Measurements from ENCODE around the gene SLC38A11. TPM values are rescaled to one million over a fixed set of nuclear protein-coding genes. Genes with fewer than 3 reads are reported as not detected.
A peak's percentile ranks its signal among the peaks of the same experiment; 100 is the strongest.

SLC38A11 gene
- total and polyA plus RNA-seq, 2 experiments from 2014 or later, result not detected

- TF ChIP-seq CTCF (conservative IDR thresholded peaks at IDR 0.05; ENCODE audit: low read depth in 2 of 2) (no peak), POLR2AphosphoS5 (IDR thresholded peaks at IDR 0.05; ENCODE audit: low read depth) (no peak)
- TF ChIP-seq, protein P1, sequence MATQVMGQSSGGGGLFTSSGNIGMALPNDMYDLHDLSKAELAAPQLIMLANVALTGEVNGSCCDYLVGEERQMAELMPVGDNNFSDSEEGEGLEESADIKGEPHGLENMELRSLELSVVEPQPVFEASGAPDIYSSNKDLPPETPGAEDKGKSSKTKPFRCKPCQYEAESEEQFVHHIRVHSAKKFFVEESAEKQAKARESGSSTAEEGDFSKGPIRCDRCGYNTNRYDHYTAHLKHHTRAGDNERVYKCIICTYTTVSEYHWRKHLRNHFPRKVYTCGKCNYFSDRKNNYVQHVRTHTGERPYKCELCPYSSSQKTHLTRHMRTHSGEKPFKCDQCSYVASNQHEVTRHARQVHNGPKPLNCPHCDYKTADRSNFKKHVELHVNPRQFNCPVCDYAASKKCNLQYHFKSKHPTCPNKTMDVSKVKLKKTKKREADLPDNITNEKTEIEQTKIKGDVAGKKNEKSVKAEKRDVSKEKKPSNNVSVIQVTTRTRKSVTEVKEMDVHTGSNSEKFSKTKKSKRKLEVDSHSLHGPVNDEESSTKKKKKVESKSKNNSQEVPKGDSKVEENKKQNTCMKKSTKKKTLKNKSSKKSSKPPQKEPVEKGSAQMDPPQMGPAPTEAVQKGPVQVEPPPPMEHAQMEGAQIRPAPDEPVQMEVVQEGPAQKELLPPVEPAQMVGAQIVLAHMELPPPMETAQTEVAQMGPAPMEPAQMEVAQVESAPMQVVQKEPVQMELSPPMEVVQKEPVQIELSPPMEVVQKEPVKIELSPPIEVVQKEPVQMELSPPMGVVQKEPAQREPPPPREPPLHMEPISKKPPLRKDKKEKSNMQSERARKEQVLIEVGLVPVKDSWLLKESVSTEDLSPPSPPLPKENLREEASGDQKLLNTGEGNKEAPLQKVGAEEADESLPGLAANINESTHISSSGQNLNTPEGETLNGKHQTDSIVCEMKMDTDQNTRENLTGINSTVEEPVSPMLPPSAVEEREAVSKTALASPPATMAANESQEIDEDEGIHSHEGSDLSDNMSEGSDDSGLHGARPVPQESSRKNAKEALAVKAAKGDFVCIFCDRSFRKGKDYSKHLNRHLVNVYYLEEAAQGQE (IDR thresholded peaks at IDR 0.05; ENCODE audit: unreplicated experiment), result no peak
Measured at GRCh38 chr2:164913011-164913410, 42.3 kb downstream of the SLC38A11 start (continued).

DNA sequence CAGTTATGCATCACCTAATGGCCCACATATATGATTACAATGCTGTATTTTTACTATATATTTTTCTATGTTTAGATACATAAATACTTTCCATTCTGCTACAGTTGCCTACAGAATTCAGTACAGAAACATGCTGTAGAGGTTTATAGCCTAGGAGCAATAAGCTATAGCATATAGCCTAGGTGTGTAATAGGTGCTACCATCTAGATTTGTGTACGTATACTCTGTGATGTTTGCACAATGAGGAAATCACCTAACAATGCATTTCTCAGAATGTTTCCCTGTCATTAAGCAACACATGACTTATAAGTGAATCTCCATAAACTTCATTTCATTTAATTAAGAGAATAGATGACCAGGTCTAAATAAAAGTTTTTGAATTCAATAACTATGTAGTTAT lies 43.5 kb downstream of the SLC38A11 start:
- no peaks in the 10 kb centered on the region for H3K9me2 ChIP-seq (ENCODE audit: insufficient read depth)
- H3F3A ChIP-seq (replicated peaks; ENCODE audit: low read depth), result no peaks in the 10 kb centered on the region
- no peaks in the 10 kb centered on the region for H3K27me3 ChIP-seq (ENCODE audit: insufficient read depth)
- Mint-ChIP-seq H3K27ac (no peak overlapping the region), H3K27me3 (ENCODE audit: insufficient read depth, low read depth, poor library complexity) (no peaks in the 10 kb centered on the region), H3K36me3 (ENCODE audit: low read depth) (no peaks in the 10 kb centered on the region), H3K4me3 (no peak overlapping the region), H3K9me3 (no peaks in the 10 kb centered on the region), H3K4me1 (peaks cover 36% of the 10 kb centered on the region)
- ATAC-seq (no peak), DNase-seq (ENCODE audit: low spot score) (no peak)
- H4K20me1 ChIP-seq (replicated peaks; ENCODE audit: insufficient read depth), result no peaks in the 10 kb centered on the region
- H2AFZ ChIP-seq, result no peak overlapping the region
- peaks cover 27% of the 10 kb centered on the region for H3K4me1 ChIP-seq (ENCODE audit: insufficient read depth)
- TF ChIP-seq EZH2 (IDR thresholded peaks at IDR 0.05; ENCODE audit: low read depth, unreplicated experiment), result no peak
- no peak for TF ChIP-seq JUNB (IDR thresholded peaks at IDR 0.05; ENCODE audit: unreplicated experiment)
- no peak for TF ChIP-seq ZNF331 (CRISPR knock-in tag; IDR thresholded peaks at IDR 0.05; ENCODE audit: low read depth)
- no peak overlapping the region for H3K27ac ChIP-seq (ENCODE audit: low read depth)
- no peak overlapping the region for H3K4me2 ChIP-seq
- H3K79me2 ChIP-seq (replicated peaks; ENCODE audit: insufficient read depth), result no peaks in the 10 kb centered on the region
- no peaks in the 10 kb centered on the region for H3K36me3 ChIP-seq (ENCODE audit: insufficient read depth)
- no peak overlapping the region for H3K4me3 ChIP-seq

DNA sequence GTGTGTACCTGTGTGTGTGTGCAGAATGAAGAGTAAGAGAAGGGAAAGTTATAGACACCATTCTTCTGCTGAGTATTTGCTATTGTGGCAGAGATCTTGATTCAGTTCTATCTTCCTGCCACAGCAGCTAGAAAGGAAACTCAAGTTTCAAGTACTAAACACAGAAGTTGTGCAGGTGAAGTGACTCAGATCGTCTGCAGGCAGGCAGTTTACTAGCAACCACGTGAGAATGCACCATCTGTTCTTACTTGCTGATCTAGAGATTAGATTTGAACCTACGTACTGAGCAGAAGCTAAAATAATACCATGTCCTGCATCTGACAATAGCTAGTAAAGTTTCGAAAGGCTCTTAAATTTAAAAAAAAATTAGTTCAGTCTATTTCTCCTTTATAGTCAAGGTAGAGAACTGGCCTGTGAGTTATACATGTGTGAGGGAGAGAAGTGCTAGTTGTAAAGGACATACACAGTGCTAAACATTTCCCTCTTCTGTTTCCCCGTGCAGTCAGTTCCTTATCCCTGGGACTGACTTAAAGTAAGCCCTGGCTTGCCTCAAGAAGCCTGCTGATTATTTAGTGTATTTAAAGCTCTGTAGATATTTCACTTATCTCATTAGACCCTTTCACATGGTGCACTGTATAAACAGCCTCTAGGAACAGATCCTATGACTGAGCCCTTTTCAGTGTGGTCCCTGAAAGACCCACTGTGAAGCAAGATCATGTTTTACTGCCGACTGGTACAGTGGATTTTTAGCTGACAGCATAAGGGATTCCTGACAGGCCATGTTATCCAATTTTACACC lies 45.0 kb downstream of the SLC38A11 start:
- no peak overlapping the region for H3K4me2 ChIP-seq
- no peaks in the 10 kb centered on the region for H3F3A ChIP-seq (replicated peaks; ENCODE audit: low read depth)
- H3K36me3 ChIP-seq (ENCODE audit: insufficient read depth), result no peaks in the 10 kb centered on the region
- TF ChIP-seq EZH2phosphoT487 (IDR thresholded peaks at IDR 0.05; ENCODE audit: unreplicated experiment) (no peak), EZH2 (IDR thresholded peaks at IDR 0.05; ENCODE audit: low read depth, unreplicated experiment) (no peak), POLR2AphosphoS5 (IDR thresholded peaks at IDR 0.05; ENCODE audit: low read depth) (no peak), NANOG (IDR thresholded peaks at IDR 0.05; ENCODE audit: borderline replicate concordance) (no peak), JUNB (IDR thresholded peaks at IDR 0.05; ENCODE audit: unreplicated experiment) (no peak)
- no peaks in the 10 kb centered on the region for H3K79me2 ChIP-seq (replicated peaks; ENCODE audit: insufficient read depth)
- Mint-ChIP-seq H3K27ac (no peak overlapping the region), H3K4me3 (no peak overlapping the region), H3K4me1 (peaks cover 36% of the 10 kb centered on the region), H3K27me3 (ENCODE audit: insufficient read depth, low read depth, poor library complexity) (no peaks in the 10 kb centered on the region), H3K36me3 (ENCODE audit: low read depth) (no peaks in the 10 kb centered on the region), H3K9me3 (no peaks in the 10 kb centered on the region)
- no peak; the same call in 2 of the 3 replicates for ATAC-seq
- peaks cover 27% of the 10 kb centered on the region for H3K4me1 ChIP-seq (ENCODE audit: insufficient read depth)
- H3K27me3 ChIP-seq (ENCODE audit: insufficient read depth), result no peaks in the 10 kb centered on the region
- H2AFZ ChIP-seq, result peak overlapping the region; percentile 72; the same call in 1 of the 2 replicates
- no peak overlapping the region for H3K4me3 ChIP-seq
- H3K9me2 ChIP-seq (ENCODE audit: insufficient read depth), result no peaks in the 10 kb centered on the region
- peak; percentile 17 for DNase-seq (ENCODE audit: low spot score)
- H4K20me1 ChIP-seq (replicated peaks; ENCODE audit: insufficient read depth), result no peaks in the 10 kb centered on the region
- H3K27ac ChIP-seq (ENCODE audit: low read depth), result no peak overlapping the region

Data from GM23338 (cell line).